ENCODE measurements around the gene RCAN1. TPM values are rescaled to one million over a fixed set of nuclear protein-coding genes. Genes with fewer than 3 reads are reported as not detected.
"Not testable (repeated sequence)": the region's sequence is repeated elsewhere in the genome, so short reads cannot be mapped to it uniquely, and the experiment has no call there.

Gene RCAN1
- total and polyA plus RNA-seq, 2 of the 4 experiments (the other 2 are of a cell fraction), result 53.5 to 175 TPM

DNA sequence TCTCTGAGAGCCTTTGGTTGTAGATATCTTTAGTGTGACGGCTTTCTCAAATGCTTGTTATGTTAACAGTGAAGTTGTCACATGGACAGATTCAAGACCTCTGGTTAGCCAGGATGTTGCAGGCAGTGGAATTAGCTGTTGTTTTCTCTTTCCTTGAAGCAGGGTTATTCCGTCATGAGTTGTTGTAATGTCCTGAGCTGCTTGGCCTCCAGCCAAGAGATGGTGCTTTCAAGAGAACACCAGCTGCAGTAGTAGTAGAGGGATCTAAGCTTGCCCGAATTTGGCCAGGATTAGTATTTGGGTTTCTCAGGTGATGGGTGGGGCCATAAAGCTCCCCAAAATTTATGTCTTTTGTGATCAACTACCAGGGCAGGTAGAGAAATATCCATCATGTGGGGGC lies 116.3 kb downstream of the RCAN1 start:
- ATAC-seq (ENCODE audit: low read depth), result no peak
- Histone ChIP-seq H3K23ac (ENCODE audit: low read depth, low read length) (no peak overlapping the region), H3K4me1 (ENCODE audit: control insufficient read depth, insufficient read depth, low read length) (no peaks in the 10 kb centered on the region), H2BK20ac (ENCODE audit: low read depth, low read length) (no peak overlapping the region), H3K4me3 (ENCODE audit: insufficient read depth, low read depth, low read length) (no peak overlapping the region), H3K36me3 (ENCODE audit: control insufficient read depth, insufficient read depth, low read length) (no peaks in the 10 kb centered on the region), H3K18ac (ENCODE audit: low read depth, low read length) (no peak overlapping the region), H4K8ac (ENCODE audit: low read depth in 2 of 2, low read length in 2 of 2) (no peak overlapping the region), H2BK120ac (ENCODE audit: low read depth, low read length) (no peak overlapping the region), H3K27ac (ENCODE audit: insufficient read depth, low read length) (no peak overlapping the region), H2BK15ac (ENCODE audit: low read depth, low read length) (no peak overlapping the region), H4K5ac (ENCODE audit: low read depth, low read length) (no peak overlapping the region), H4K91ac (ENCODE audit: insufficient read depth, low read depth, low read length) (no peak overlapping the region), H3K79me1 (ENCODE audit: low read depth in 1 of 2, low read length in 2 of 2) (no peaks in the 10 kb centered on the region), H3K4ac (ENCODE audit: low read depth, low read length) (no peak overlapping the region), H3K4me2 (ENCODE audit: low read depth, low read length) (no peak overlapping the region), H3K9me1 (ENCODE audit: insufficient read depth, low read length) (no peaks in the 10 kb centered on the region), H2AFZ (replicated peaks; ENCODE audit: low read length, poor library complexity) (no peak overlapping the region), H2AK9ac (replicated peaks; ENCODE audit: low read depth, low read length, poor library complexity) (no peak overlapping the region), H2BK5ac (ENCODE audit: low read depth, low read length, poor library complexity, severe bottlenecking) (no peak overlapping the region), H3K14ac (replicated peaks; ENCODE audit: low read depth, low read length) (no peak overlapping the region), H3K9me3 (ENCODE audit: control insufficient read depth, insufficient read depth, low read length) (peaks cover 8% of the 10 kb centered on the region), H2AK5ac (ENCODE audit: low read depth, low read length) (no peak overlapping the region), H3K56ac (ENCODE audit: extremely low read depth, insufficient read depth, low read length) (no peak overlapping the region), H3K9ac (ENCODE audit: low read depth, low read length) (no peak overlapping the region), H3K27me3 (ENCODE audit: control insufficient read depth, insufficient read depth, low read length) (peaks cover 6% of the 10 kb centered on the region), H4K20me1 (ENCODE audit: insufficient read depth, low read length) (no peaks in the 10 kb centered on the region)
- intact Hi-C loops (cut with micrococcal nuclease), result no loop called here
- DNase-seq, result peak; percentile 38
- no TSS peak for BruUV-seq (replicated peaks)
- CTCF ChIA-PET, result interaction anchor here (0.6 to 0.7 kb wide), 2 partner anchors 12 to 97 kb away, joined by 3 read pairs; no protein-coding TSS in a partner anchor
- dilution Hi-C loops (cut with HindIII; ENCODE audit: low sequenced_read_pairs, unreplicated experiment), result no loop called here
- in situ Hi-C loops (cut with MboI; ENCODE audit: low sequenced_read_pairs), result no loop called here
- TF ChIP-seq, protein P1, sequence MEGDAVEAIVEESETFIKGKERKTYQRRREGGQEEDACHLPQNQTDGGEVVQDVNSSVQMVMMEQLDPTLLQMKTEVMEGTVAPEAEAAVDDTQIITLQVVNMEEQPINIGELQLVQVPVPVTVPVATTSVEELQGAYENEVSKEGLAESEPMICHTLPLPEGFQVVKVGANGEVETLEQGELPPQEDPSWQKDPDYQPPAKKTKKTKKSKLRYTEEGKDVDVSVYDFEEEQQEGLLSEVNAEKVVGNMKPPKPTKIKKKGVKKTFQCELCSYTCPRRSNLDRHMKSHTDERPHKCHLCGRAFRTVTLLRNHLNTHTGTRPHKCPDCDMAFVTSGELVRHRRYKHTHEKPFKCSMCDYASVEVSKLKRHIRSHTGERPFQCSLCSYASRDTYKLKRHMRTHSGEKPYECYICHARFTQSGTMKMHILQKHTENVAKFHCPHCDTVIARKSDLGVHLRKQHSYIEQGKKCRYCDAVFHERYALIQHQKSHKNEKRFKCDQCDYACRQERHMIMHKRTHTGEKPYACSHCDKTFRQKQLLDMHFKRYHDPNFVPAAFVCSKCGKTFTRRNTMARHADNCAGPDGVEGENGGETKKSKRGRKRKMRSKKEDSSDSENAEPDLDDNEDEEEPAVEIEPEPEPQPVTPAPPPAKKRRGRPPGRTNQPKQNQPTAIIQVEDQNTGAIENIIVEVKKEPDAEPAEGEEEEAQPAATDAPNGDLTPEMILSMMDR (conservative IDR thresholded peaks at IDR 0.05; ENCODE audit: low read depth, low read length), result no peak
- TF ChIP-seq MXI1 (IDR thresholded peaks at IDR 0.05; ENCODE audit: borderline replicate concordance, low read depth, low read length), result no peak
- TF ChIP-seq CHD1 (IDR thresholded peaks at IDR 0.05; ENCODE audit: low read depth, low read length), result no peak
- no peak for TF ChIP-seq POLR2A (IDR thresholded peaks at IDR 0.05; ENCODE audit: low read depth, low read length)
- TF ChIP-seq SMC3 (IDR thresholded peaks at IDR 0.05; ENCODE audit: low read depth, low read length), result no peak
- no peak for TF ChIP-seq FOS (IDR thresholded peaks at IDR 0.05; ENCODE audit: low read depth, low read length)
- TF ChIP-seq BHLHE40 (IDR thresholded peaks at IDR 0.05; ENCODE audit: low read depth, low read length), result no peak
- no peak for TF ChIP-seq CEBPB (IDR thresholded peaks at IDR 0.05; ENCODE audit: low read depth, low read length)
- no peak for TF ChIP-seq MAZ (IDR thresholded peaks at IDR 0.05; ENCODE audit: borderline replicate concordance, low read depth, low read length)
- POLR2A ChIA-PET (ENCODE audit: unreplicated experiment), result no interaction called here
- WGBS, 2 experiments (ENCODE audit: extremely low coverage in 2 of 2, insufficient read length in 1 of 2), result 17% methylated on average over 1 of the region's 3 CpGs; no CpG with 5 or more reads in 1 of the 2 experiments

DNA sequence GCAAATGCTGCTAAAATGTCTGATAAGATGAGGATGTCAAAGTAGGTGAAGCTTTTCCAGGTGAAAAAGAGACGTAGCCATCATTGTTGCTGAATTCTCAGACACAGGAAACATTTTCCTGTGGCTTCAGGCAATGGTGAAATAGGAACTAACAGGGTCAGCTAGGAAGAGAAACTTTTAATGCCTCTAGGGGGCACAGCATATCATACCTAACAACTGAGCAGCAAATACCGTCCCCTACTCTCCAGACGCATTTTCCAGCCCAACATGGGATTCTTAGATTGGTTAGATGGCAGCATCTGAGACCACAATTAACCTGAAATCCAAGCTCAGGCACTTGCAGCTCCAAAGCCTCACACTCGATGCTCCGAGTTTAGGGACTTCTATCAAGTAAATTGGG lies 131.1 kb downstream of the RCAN1 start:
- in situ Hi-C loops (cut with MboI; ENCODE audit: low sequenced_read_pairs); H3K14ac ChIP-seq (replicated peaks; ENCODE audit: low read depth, low read length); POLR2A ChIA-PET (ENCODE audit: unreplicated experiment): not testable (repeated sequence)

More for the DNA sequence above, 131.1 kb downstream of the RCAN1 start:
- H3K9ac ChIP-seq (ENCODE audit: low read depth, low read length); H3K9me3 ChIP-seq (ENCODE audit: control insufficient read depth, insufficient read depth, low read length); H2BK120ac ChIP-seq (ENCODE audit: low read depth, low read length); dilution Hi-C loops (cut with HindIII; ENCODE audit: low sequenced_read_pairs, unreplicated experiment); H3K27me3 ChIP-seq (ENCODE audit: control insufficient read depth, insufficient read depth, low read length); DNase-seq; H3K4me1 ChIP-seq (ENCODE audit: control insufficient read depth, insufficient read depth, low read length); H3K27ac ChIP-seq (ENCODE audit: insufficient read depth, low read length); H2BK5ac ChIP-seq (ENCODE audit: low read depth, low read length, poor library complexity, severe bottlenecking); H4K91ac ChIP-seq (ENCODE audit: insufficient read depth, low read depth, low read length); H3K36me3 ChIP-seq (ENCODE audit: control insufficient read depth, insufficient read depth, low read length); H3K4ac ChIP-seq (ENCODE audit: low read depth, low read length); H3K79me1 ChIP-seq (ENCODE audit: low read depth in 1 of 2, low read length in 2 of 2); H2AK9ac ChIP-seq (replicated peaks; ENCODE audit: low read depth, low read length, poor library complexity); H4K8ac ChIP-seq (ENCODE audit: low read depth in 2 of 2, low read length in 2 of 2); H2BK20ac ChIP-seq (ENCODE audit: low read depth, low read length); H3K56ac ChIP-seq (ENCODE audit: extremely low read depth, insufficient read depth, low read length); H2AFZ ChIP-seq (replicated peaks; ENCODE audit: low read length, poor library complexity); intact Hi-C loops (cut with micrococcal nuclease); H4K5ac ChIP-seq (ENCODE audit: low read depth, low read length); H3K4me2 ChIP-seq (ENCODE audit: low read depth, low read length); H2AK5ac ChIP-seq (ENCODE audit: low read depth, low read length); H3K9me1 ChIP-seq (ENCODE audit: insufficient read depth, low read length); H2BK15ac ChIP-seq (ENCODE audit: low read depth, low read length); H3K23ac ChIP-seq (ENCODE audit: low read depth, low read length); CTCF ChIA-PET; H3K18ac ChIP-seq (ENCODE audit: low read depth, low read length); H4K20me1 ChIP-seq (ENCODE audit: insufficient read depth, low read length); BruUV-seq (replicated peaks); H3K4me3 ChIP-seq (ENCODE audit: insufficient read depth, low read depth, low read length): not testable (repeated sequence)
- no CpG with 5 or more reads among the region's 5 CpGs for WGBS, 2 experiments (ENCODE audit: extremely low coverage in 2 of 2, insufficient read length in 1 of 2)
- peak; percentile 68 for ATAC-seq (ENCODE audit: low read depth)

All from IMR-90 (cell line).